NOMO-1 treated with dmso at 0.1 percent for 144 hours (cell line): ENCODE data around the gene FAIM2.
"Not testable (repeated sequence)": the region's sequence is repeated elsewhere in the genome, so short reads cannot be mapped to it uniquely, and the experiment has no call there.

Experiments
- DNase-seq: peaks from one replicate; lab custom pipeline; 2025; ENCODE audit not compliant: unreplicated experiment; lab: John Stamatoyannopoulos, UW

Gene FAIM2

GRCh38 chr12:49881415-49882247 lies 22.1 kb downstream of the FAIM2 start:
- no peak for DNase-seq

GRCh38 chr12:49880756-49881414 lies 22.8 kb downstream of the FAIM2 start:
- DNase-seq = no peak

- not testable (repeated sequence) for DNase-seq
Measured at GRCh38 chr12:49879065-49879464, 24.6 kb downstream of the FAIM2 start.

DNA sequence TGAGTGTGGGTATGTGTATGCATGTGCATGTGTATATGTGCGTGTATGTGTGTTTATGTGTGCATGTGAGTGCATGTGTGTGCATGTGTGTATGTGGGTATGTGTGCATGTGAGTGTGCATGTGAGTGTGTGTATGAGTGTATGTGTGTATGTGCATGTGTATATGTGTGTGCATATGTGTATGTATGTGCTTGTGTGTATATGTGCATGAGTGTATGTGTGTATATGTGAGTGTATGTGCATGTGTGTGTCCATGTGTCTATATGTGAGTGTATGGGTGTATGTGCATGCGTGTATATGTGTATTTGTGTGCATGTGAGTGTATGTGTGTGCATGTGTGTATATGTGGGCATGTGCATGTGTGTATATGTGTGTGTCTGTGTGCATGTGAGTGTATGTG lies 25.7 kb downstream of the FAIM2 start:
- DNase-seq = no peak

GRCh38 chr12:49877066-49877465 lies 26.6 kb downstream of the FAIM2 start:
- no peak for DNase-seq

- no peak for DNase-seq
Measured at GRCh38 chr12:49876070-49876469, 27.6 kb downstream of the FAIM2 start.

- DNase-seq = no peak
Measured at GRCh38 chr12:49875115-49875720, 28.5 kb downstream of the FAIM2 start.

DNA sequence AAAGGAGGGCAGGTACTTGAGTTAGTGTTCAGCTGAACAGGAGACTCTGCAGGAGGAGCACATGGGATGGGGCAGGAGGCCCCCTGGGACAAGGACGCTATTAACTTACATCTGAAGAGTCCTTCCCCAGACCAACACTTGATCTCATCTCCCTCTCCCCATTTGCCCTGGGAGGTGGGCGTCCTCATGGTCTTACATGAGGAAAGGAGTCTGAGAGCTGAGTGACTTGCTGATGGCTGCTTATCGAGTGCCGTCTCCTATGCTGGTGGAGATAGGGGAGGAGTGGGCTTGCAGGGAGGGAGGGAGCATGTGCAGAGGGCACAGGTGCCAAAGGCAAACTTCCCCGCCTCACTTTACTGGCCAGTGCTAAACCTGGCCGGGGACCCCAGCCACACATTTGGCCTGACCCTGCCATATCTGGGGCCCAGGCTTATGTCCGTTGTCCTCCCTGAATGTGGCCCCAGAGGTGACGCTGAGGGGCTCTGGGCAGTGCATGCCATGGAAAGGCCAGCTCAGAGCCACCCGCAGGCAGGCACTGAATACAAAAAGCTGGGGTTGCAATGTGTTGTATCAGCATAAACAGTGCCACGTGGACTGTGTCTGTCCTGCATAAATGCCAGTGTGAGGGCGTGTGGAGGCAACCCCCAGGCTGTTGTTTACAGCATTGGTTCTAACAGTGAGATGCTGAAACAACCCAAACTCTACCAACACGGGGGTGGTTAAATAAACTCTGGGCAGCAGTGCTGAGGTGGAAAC lies 29.4 kb downstream of the FAIM2 start:
- no peak for DNase-seq

- DNase-seq = no peak
Measured at GRCh38 chr12:49873361-49873934, 30.3 kb downstream of the FAIM2 start.

GRCh38 chr12:49872781-49873181 lies 30.9 kb downstream of the FAIM2 start:
- DNase-seq = no peak

DNA sequence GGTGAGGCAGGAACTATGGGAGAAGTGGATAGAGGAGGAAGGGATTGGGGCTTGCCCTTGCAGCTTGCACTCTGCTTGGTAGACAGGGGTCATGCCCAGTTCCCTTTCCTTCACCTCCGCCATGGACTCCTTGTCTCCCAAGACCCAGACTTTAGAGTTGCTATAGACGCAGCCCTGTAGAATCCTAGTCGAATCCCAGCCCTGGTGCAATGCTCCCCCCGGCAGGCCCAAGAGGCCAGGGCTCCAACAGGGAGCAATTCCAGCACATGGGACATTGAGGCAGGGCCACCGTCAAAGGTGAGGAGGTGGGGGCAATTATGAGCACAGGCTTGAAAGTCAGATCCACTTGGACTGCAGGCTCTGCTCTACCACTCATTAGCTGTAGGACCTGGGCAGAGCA lies 31.3 kb downstream of the FAIM2 start:
- no peak for DNase-seq

DNA sequence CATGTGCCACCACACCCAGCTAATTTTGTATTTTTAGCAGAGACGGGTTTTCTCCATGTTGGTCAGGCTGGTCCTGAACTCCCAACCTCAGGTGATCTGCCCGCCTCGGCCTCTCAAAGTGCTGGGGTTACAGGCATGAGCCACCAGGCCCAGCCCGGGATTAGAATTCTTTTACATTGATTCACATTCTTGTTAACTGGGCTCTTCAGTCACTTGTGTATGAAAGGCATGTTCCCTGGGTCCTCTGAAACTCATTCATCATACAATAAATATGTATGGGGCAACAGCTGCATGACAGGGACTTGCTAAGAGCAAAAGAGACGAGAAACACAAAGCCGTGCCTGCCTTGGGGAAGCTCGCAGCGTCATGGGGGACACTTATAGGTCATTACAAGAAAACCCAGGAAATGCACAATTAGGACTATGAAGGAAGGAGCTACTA lies 31.9 kb downstream of the FAIM2 start:
- not testable (repeated sequence) for DNase-seq

DNA sequence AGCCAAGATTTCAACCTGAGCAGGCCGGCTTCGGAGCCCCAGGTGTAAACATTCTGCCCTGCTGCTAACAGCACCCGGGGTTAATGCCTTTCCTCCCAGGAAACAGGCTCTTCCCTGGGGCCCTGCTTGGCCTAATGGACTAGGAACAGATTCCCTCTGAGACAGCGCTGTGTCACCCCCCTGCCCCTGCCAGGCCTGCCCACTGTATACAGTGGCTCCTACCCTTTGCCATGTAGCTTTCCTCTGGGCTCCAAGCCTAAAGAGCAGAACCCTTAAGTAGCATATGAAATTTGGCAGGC lies 32.5 kb downstream of the FAIM2 start:
- DNase-seq = no peak

- no peak for DNase-seq
Measured at GRCh38 chr12:49870501-49871262, 33.0 kb downstream of the FAIM2 start.

DNA sequence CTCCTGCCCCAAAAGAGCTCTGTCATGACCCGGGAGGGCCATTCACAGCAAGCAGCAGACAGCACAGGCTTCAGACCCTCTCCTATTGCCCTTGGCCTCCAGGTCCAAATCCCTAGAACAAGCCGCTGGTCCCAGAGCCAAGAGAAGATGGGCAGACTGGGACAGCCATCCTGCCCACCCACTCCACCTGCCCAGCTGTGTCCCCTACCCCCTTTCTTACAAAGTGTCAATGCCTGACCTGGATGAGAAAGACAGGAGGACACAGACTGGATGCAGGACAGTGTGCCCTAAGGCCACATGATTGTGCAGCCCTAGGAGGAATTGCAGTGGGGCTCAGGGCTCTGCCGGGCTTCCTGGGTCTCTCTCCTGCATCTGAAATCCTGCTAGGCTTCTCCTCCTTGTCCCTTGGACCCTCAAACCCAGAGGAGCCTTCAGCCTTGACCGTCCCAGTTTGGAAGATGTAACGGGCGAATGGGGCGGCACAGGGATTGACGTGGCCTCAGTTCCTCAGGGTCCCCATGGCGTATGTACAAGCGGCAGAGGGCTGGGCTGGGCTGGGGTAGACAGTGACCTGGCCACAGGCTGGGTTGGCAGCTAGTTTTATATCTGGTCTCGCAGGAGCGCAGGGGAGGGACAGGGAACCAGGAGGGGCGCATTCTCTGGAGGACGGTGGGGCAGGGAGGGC lies 33.7 kb downstream of the FAIM2 start:
- no peak for DNase-seq

DNA sequence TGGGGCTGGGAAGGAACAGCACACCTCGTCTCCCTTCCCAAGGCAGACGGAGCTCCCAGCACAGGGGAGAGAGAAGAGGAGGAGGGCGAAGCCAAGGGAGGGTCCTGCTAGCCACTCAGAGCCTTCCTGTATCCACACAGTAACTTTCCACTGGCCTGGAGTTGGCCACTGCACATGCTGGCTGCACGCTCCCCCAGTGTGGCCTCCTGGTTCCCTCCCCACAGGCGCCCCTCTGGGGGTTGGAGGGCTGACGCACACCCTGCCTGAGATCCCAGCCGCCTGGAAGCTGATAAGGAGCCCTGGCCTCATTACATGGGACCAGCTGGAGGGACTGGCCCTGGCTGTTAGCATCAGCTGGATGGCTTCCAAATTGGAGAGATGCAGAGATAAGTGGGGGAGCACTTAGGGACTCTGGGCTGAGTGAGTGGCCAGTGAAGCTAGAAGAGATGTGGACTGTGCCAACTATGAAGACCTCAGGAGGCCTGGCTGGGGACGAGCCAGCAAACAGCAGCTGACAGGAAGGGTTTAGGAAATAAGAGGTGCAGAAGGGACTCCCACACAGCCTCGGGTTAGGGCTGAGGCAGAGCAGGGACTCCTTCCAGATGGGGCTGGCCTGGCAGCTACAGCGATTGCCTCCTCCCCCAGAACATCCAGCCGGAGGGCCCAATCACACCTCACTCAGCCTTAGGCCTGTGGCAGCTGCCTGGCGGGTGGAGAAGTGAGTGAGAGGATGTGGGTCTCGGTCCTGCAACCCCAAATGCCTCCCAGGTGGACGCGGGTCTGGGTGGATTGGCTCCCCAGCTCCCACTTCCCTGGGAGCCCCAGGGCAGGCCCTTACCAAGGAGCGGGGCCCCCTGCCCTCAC lies 34.5 kb downstream of the FAIM2 start:
- no peak for DNase-seq

- DNase-seq = no peak
Measured at GRCh38 chr12:49868449-49868848, 35.3 kb downstream of the FAIM2 start.

DNA sequence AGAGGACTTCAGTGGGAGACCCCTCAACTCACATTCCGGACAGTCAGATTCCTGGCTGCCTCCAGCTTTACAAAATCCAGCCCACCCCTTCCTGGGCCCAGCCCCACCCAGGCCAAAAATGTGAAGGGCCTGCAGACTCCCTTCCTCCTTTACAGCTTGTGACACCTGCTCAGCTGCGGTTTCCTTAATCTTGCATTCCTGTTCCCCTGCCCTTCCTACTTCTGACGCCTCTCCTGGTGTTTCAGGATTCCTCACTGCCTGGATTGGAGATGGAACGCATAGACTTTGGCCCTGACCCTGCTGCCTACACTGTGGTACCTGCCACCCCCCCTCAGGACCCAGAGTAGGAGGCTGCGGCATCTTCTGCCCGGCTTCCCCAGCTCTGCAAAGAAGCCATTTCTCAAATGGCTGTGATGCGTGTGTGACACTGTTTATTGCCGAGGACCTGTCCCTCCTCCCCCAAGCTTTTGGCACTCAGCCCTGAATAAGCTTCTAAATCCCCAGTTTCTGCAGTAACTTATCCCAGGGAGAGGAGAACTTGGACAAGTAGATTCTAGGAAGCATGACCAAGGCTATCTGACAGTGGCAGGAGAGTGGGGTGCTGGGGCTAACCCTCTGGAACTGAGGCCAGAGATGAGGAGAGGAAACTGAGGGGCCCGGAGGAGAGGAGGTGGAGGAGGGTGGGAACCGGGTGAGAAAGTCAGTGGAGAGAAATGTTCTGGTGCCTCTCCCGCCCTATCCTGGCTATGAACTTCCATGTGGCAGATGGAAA lies 35.9 kb downstream of the FAIM2 start:
- DNase-seq = no peak
